Medulla oblongata (tissue), 1 donor: ENCODE data around the gene CBX5.
A peak's percentile ranks its signal among the peaks of the same experiment; 100 is the strongest.

Experiments
- DNase-seq: peaks from one replicate; pipeline ENCODE4 v3.0.0-alpha.2; 2015; ENCODE audit errors: extremely low spot score

The CBX5 gene

GRCh38 chr12:54225666-54226065 lies 54.3 kb downstream of the CBX5 start:
- no peak for DNase-seq

- DNase-seq: no peak
Observed at GRCh38 chr12:54222609-54223008, 57.3 kb downstream of the CBX5 start.

GRCh38 chr12:54221402-54221984 lies 58.4 kb downstream of the CBX5 start:
- no peak for DNase-seq

GRCh38 chr12:54220567-54220966 lies 59.4 kb downstream of the CBX5 start:
- DNase-seq: no peak

- DNase-seq: peak; percentile 86
Observed at GRCh38 chr12:54220092-54220557, 59.8 kb downstream of the CBX5 start.

GRCh38 chr12:54217774-54218241 lies 62.1 kb downstream of the CBX5 start:
- DNase-seq: peak; percentile 82

- DNase-seq: peak; percentile 93
Observed at GRCh38 chr12:54216797-54217661, 62.9 kb downstream of the CBX5 start.

- DNase-seq: no peak
Observed at GRCh38 chr12:54215989-54216796, 63.7 kb downstream of the CBX5 start.

- DNase-seq: peak; percentile 91
Observed at GRCh38 chr12:54214553-54215406, 65.1 kb downstream of the CBX5 start.

GRCh38 chr12:54213079-54213478 lies 66.8 kb downstream of the CBX5 start:
- DNase-seq: no peak

- no peak for DNase-seq
Observed at GRCh38 chr12:54211920-54212319, 68.0 kb downstream of the CBX5 start.

GRCh38 chr12:54210400-54210790 lies 69.5 kb downstream of the CBX5 start:
- DNase-seq: no peak

- DNase-seq: no peak
Observed at GRCh38 chr12:54208591-54208990, 71.3 kb downstream of the CBX5 start.

- peak; percentile 66 for DNase-seq
Observed at GRCh38 chr12:54207539-54208294, 72.2 kb downstream of the CBX5 start.

GRCh38 chr12:54206791-54207190 lies 73.1 kb downstream of the CBX5 start:
- no peak for DNase-seq

GRCh38 chr12:54204316-54204715 lies 75.6 kb downstream of the CBX5 start:
- DNase-seq: no peak

GRCh38 chr12:54201001-54201794 lies 78.7 kb downstream of the CBX5 start:
- DNase-seq: peak; percentile 50

GRCh38 chr12:54200412-54200811 lies 79.5 kb downstream of the CBX5 start:
- DNase-seq: no peak

GRCh38 chr12:54199917-54200316 lies 80.0 kb downstream of the CBX5 start:
- no peak for DNase-seq

GRCh38 chr12:54199034-54199433 lies 80.9 kb downstream of the CBX5 start:
- DNase-seq: no peak
